ENCODE results near the gene HSD17B11. TPM values are rescaled to one million over a fixed set of nuclear protein-coding genes. Genes with fewer than 3 reads are reported as not detected.

Gene HSD17B11
- polyA plus RNA-seq, 1 donor from 2014 or later: 2.2 TPM

DNA sequence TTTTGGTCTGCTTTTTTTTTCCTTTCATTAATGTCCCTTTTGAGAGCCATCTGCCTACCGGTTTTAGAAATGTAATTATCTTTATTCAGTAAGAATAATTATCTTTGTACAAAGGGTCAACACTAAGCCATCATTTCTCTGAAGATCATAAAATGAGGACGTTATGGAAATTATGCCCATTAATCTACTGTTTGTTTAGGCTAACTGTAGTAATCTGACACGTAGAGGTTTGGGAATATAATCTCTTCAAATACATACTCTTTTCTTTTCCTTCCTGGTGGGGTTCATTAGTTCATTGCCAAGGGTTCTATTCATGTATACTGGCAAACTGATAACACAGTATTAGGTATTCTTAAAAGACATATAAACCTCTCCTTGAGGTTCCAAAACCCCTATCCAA lies 64.5 kb downstream of the HSD17B11 start:
- H2AFZ ChIP-seq (ENCODE audit: low read depth, low read length): no peak overlapping the region
- H3F3A ChIP-seq (ENCODE audit: insufficient read depth, low read length, poor library complexity, severe bottlenecking): no peaks in the 10 kb centered on the region
- no peak overlapping the region for H3K4me2 ChIP-seq (ENCODE audit: low read length)

GRCh38 chr4:87322754-87323153 lies 68.2 kb downstream of the HSD17B11 start, which contains the start of gene HSD17B13:
Gene HSD17B13, minus strand, starts transcription at chr4:87322882. Its CDS starts 41 bp downstream, at chr4:87322841.
- H3K36me3 ChIP-seq (ENCODE audit: insufficient read depth, low read length): no peaks in the 10 kb centered on the region
- H3K9me3 ChIP-seq (ENCODE audit: low read length): no peaks in the 10 kb centered on the region
- no peak within 1 kb of the TSS for H3K27ac ChIP-seq (ENCODE audit: low read length)
- no peaks in the 10 kb centered on the region for H3K79me2 ChIP-seq (replicated peaks; ENCODE audit: insufficient read depth, low read length)
- no peak within 1 kb of the TSS for H3K4me3 ChIP-seq (ENCODE audit: low read length)
- H3K9me2 ChIP-seq (ENCODE audit: insufficient read depth, low read length): no peaks in the 10 kb centered on the region
- no peak within 1 kb of the TSS for H3K9ac ChIP-seq (ENCODE audit: low read length)
- H2AFZ ChIP-seq (ENCODE audit: low read depth, low read length): no peak within 1 kb of the TSS
- no peak for TF ChIP-seq MXI1 (conservative IDR thresholded peaks at IDR 0.05; ENCODE audit: poor library complexity, severe bottlenecking)
- TF ChIP-seq EZH2 (IDR thresholded peaks at IDR 0.05; ENCODE audit: borderline replicate concordance, insufficient read depth, low read length, poor library complexity, severe bottlenecking): no peak
- no peak for TF ChIP-seq SMC3 (conservative IDR thresholded peaks at IDR 0.05; ENCODE audit: poor library complexity)
- TF ChIP-seq, protein P1, sequence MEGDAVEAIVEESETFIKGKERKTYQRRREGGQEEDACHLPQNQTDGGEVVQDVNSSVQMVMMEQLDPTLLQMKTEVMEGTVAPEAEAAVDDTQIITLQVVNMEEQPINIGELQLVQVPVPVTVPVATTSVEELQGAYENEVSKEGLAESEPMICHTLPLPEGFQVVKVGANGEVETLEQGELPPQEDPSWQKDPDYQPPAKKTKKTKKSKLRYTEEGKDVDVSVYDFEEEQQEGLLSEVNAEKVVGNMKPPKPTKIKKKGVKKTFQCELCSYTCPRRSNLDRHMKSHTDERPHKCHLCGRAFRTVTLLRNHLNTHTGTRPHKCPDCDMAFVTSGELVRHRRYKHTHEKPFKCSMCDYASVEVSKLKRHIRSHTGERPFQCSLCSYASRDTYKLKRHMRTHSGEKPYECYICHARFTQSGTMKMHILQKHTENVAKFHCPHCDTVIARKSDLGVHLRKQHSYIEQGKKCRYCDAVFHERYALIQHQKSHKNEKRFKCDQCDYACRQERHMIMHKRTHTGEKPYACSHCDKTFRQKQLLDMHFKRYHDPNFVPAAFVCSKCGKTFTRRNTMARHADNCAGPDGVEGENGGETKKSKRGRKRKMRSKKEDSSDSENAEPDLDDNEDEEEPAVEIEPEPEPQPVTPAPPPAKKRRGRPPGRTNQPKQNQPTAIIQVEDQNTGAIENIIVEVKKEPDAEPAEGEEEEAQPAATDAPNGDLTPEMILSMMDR (IDR thresholded peaks at IDR 0.05; ENCODE audit: poor library complexity, severe bottlenecking): no peak
- TF ChIP-seq POLR2AphosphoS5 (IDR thresholded peaks at IDR 0.05): no peak
- no peak for TF ChIP-seq RAD21 (conservative IDR thresholded peaks at IDR 0.05)
- TF ChIP-seq, protein P2, sequence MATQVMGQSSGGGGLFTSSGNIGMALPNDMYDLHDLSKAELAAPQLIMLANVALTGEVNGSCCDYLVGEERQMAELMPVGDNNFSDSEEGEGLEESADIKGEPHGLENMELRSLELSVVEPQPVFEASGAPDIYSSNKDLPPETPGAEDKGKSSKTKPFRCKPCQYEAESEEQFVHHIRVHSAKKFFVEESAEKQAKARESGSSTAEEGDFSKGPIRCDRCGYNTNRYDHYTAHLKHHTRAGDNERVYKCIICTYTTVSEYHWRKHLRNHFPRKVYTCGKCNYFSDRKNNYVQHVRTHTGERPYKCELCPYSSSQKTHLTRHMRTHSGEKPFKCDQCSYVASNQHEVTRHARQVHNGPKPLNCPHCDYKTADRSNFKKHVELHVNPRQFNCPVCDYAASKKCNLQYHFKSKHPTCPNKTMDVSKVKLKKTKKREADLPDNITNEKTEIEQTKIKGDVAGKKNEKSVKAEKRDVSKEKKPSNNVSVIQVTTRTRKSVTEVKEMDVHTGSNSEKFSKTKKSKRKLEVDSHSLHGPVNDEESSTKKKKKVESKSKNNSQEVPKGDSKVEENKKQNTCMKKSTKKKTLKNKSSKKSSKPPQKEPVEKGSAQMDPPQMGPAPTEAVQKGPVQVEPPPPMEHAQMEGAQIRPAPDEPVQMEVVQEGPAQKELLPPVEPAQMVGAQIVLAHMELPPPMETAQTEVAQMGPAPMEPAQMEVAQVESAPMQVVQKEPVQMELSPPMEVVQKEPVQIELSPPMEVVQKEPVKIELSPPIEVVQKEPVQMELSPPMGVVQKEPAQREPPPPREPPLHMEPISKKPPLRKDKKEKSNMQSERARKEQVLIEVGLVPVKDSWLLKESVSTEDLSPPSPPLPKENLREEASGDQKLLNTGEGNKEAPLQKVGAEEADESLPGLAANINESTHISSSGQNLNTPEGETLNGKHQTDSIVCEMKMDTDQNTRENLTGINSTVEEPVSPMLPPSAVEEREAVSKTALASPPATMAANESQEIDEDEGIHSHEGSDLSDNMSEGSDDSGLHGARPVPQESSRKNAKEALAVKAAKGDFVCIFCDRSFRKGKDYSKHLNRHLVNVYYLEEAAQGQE (IDR thresholded peaks at IDR 0.05; ENCODE audit: borderline replicate concordance): no peak
- TF ChIP-seq EP300 (conservative IDR thresholded peaks at IDR 0.05; ENCODE audit: poor library complexity, severe bottlenecking): no peak
- no peak for TF ChIP-seq TAF1 (IDR thresholded peaks at IDR 0.05; ENCODE audit: low read depth)
- no peaks in the 10 kb centered on the region for H3F3A ChIP-seq (ENCODE audit: insufficient read depth, low read length, poor library complexity, severe bottlenecking)
- H4K20me1 ChIP-seq (ENCODE audit: insufficient read depth): no peaks in the 10 kb centered on the region
- H3K4me2 ChIP-seq (ENCODE audit: low read length): no peak within 1 kb of the TSS
- H3K27me3 ChIP-seq (ENCODE audit: insufficient read depth, low read depth, low read length): no peaks in the 10 kb centered on the region

More for the DNA sequence above, 64.5 kb downstream of the HSD17B11 start:
- Histone ChIP-seq H3K9ac (ENCODE audit: low read length) (no peak overlapping the region), H3K36me3 (ENCODE audit: insufficient read depth, low read length) (no peaks in the 10 kb centered on the region), H3K9me2 (ENCODE audit: insufficient read depth, low read length) (no peaks in the 10 kb centered on the region), H3K4me3 (ENCODE audit: low read length) (no peak overlapping the region), H3K9me3 (ENCODE audit: low read length) (no peaks in the 10 kb centered on the region), H3K27me3 (ENCODE audit: insufficient read depth, low read depth, low read length) (no peaks in the 10 kb centered on the region), H4K20me1 (ENCODE audit: insufficient read depth) (no peaks in the 10 kb centered on the region), H3K27ac (ENCODE audit: low read length) (no peak overlapping the region), H3K79me2 (replicated peaks; ENCODE audit: insufficient read depth, low read length) (no peaks in the 10 kb centered on the region)
- no peak for TF ChIP-seq EZH2 (IDR thresholded peaks at IDR 0.05; ENCODE audit: borderline replicate concordance, insufficient read depth, low read length, poor library complexity, severe bottlenecking)

DNA sequence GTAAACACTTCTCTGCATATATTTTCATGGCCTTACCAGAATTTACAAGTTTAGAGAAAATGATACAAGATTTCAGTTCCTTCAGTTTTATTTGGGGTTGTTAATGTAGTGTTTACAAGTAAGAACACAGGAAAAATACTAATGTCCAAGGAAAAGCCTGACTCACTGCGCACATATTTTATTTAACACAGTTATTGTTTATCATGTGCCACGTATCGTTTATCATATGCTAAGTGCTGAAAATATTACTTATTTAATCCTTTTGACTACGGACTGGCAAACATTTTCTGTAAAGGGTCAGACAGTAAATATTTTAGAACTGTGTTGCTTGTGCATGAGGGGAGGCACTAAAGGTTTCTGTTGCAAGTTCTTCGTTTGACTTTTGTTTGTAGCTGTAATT lies 69.1 kb downstream of the HSD17B11 start:
- Histone ChIP-seq H3K4me2 (ENCODE audit: low read length) (no peak overlapping the region), H4K20me1 (ENCODE audit: insufficient read depth) (no peaks in the 10 kb centered on the region), H3K27ac (ENCODE audit: low read length) (no peak overlapping the region), H3K36me3 (ENCODE audit: insufficient read depth, low read length) (no peaks in the 10 kb centered on the region), H3K79me2 (replicated peaks; ENCODE audit: insufficient read depth, low read length) (no peaks in the 10 kb centered on the region), H3F3A (ENCODE audit: insufficient read depth, low read length, poor library complexity, severe bottlenecking) (no peaks in the 10 kb centered on the region), H2AFZ (ENCODE audit: low read depth, low read length) (no peak overlapping the region), H3K9me3 (ENCODE audit: low read length) (no peaks in the 10 kb centered on the region), H3K9ac (ENCODE audit: low read length) (no peak overlapping the region), H3K4me3 (ENCODE audit: low read length) (no peak overlapping the region), H3K9me2 (ENCODE audit: insufficient read depth, low read length) (no peaks in the 10 kb centered on the region), H3K27me3 (ENCODE audit: insufficient read depth, low read depth, low read length) (no peaks in the 10 kb centered on the region)
- TF ChIP-seq EP300 (conservative IDR thresholded peaks at IDR 0.05; ENCODE audit: poor library complexity, severe bottlenecking): no peak
- no peak for TF ChIP-seq EZH2 (IDR thresholded peaks at IDR 0.05; ENCODE audit: borderline replicate concordance, insufficient read depth, low read length, poor library complexity, severe bottlenecking)
- TF ChIP-seq POLR2AphosphoS5 (IDR thresholded peaks at IDR 0.05): no peak
- no peak for TF ChIP-seq MXI1 (conservative IDR thresholded peaks at IDR 0.05; ENCODE audit: poor library complexity, severe bottlenecking)
- TF ChIP-seq, protein P2 (IDR thresholded peaks at IDR 0.05; ENCODE audit: borderline replicate concordance): no peak
- no peak for TF ChIP-seq SMC3 (conservative IDR thresholded peaks at IDR 0.05; ENCODE audit: poor library complexity)
- no peak for TF ChIP-seq TAF1 (IDR thresholded peaks at IDR 0.05; ENCODE audit: low read depth)
- TF ChIP-seq RAD21 (conservative IDR thresholded peaks at IDR 0.05): no peak
- TF ChIP-seq, protein P1 (IDR thresholded peaks at IDR 0.05; ENCODE audit: poor library complexity, severe bottlenecking): no peak
